DOHH2 (cell line): ENCODE data around the gene PACRG.

Source experiments
- H3F3A ChIP-seq: fragments of 200-600 bp; sonication (generic), shearing (Covaris generic); 2 replicates; pipeline ENCODE4 v1.6.0; 2016; ENCODE audit warnings: antibody characterized with exemption, mild to moderate bottlenecking; ENCODE audit not compliant: control insufficient read depth, insufficient read depth
- H3K27ac ChIP-seq: fragments of 200-600 bp; sonication (generic); 2 replicates; pipeline ENCODE4 v1.5.1; 2014; ENCODE audit warnings: low read depth, mild to moderate bottlenecking, low read length, moderate library complexity
- H3K27me3 ChIP-seq: fragments of 200-600 bp; sonication (generic); 2 replicates; pipeline ENCODE4 v1.6.1; 2014; ENCODE audit warnings: mild to moderate bottlenecking, low read length, mixed read lengths; ENCODE audit not compliant: control insufficient read depth
- H3K36me3 ChIP-seq: fragments of 200-600 bp; sonication (generic); 2 replicates; pipeline ENCODE4 v1.6.1; 2014; ENCODE audit warnings: mild to moderate bottlenecking, low read length, moderate library complexity, mixed read lengths; ENCODE audit not compliant: control insufficient read depth
- H3K4me1 ChIP-seq: fragments of 200-600 bp; sonication (generic); 2 replicates; pipeline ENCODE4 v1.6.1; 2014; ENCODE audit warnings: mild to moderate bottlenecking, low read length, mixed read lengths; ENCODE audit not compliant: control insufficient read depth
- H3K4me2 ChIP-seq: fragments of 200-600 bp; sonication (generic); 2 replicates; pipeline ENCODE4 v1.6.0; 2014; ENCODE audit warnings: mild to moderate bottlenecking, low read length, moderate library complexity
- H3K4me3 ChIP-seq: fragments of 200-600 bp; sonication (generic); 2 replicates; pipeline ENCODE4 v1.5.1; 2014; ENCODE audit warnings: mild to moderate bottlenecking, low read length, mixed read lengths
- H3K79me2 ChIP-seq: fragments of 200-600 bp; sonication (generic); 2 replicates; pipeline ENCODE4 v1.6.1; 2014; ENCODE audit warnings: mild to moderate bottlenecking, low read length, mixed read lengths; ENCODE audit not compliant: control insufficient read depth
- H3K9me2 ChIP-seq: fragments of 200-600 bp; sonication (generic); replicated peaks from 2 replicates; pipeline ENCODE4 v1.6.1; 2014; ENCODE audit warnings: mild to moderate bottlenecking, low read length, mixed read lengths; ENCODE audit not compliant: control insufficient read depth
- H3K9me3 ChIP-seq: fragments of 200-600 bp; sonication (generic); 2 replicates; pipeline ENCODE4 v1.6.1; 2014; ENCODE audit warnings: antibody characterized with exemption, low read length, mixed read lengths; ENCODE audit not compliant: control insufficient read depth, insufficient read depth
- H4K20me1 ChIP-seq: fragments of 200-600 bp; sonication (generic); 2 replicates; pipeline ENCODE4 v1.6.0; 2014; ENCODE audit warnings: low read depth, mild to moderate bottlenecking, antibody characterized with exemption, low read length, moderate library complexity; ENCODE audit not compliant: control insufficient read depth, insufficient read depth
- EZH2phosphoT487 ChIP-seq: fragments of 200-600 bp; sonication (generic); IDR thresholded peaks from 2 replicates; pipeline ENCODE4 v1.6.1; 2017; ENCODE audit warnings: borderline replicate concordance, mild to moderate bottlenecking, antibody characterized with exemption, low read length, moderate library complexity, mixed read lengths
- TF ChIP-seq, protein P1 (sequence below): fragments of 200-600 bp; sonication (generic); IDR thresholded peaks from one replicate; pipeline ENCODE4 v1.5.1; 2014; ENCODE audit warnings: antibody characterized with exemption, mild to moderate bottlenecking, low read depth, low read length; ENCODE audit not compliant: poor library complexity, severe bottlenecking

The PACRG gene

DNA sequence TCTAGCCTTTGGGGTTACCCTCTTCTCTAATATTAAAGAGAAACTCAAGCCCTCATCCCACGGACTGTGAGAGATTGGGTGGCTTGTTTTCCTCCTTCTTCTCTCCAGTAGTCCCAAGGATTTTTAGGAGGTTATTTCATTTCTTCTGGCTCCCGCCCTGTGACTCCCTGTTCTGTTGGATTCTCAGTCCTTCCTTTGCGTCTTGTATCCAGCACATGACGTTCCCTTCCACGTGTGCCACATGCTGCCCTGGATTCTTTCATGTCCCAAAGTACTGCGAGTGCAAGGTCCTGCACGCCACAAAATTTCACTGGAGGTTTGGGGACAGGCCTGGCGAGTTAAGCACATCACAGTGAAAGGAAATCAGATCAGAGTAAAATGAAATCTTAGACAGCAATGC, 213.4 kb downstream of the PACRG start:
- Histone ChIP-seq H3K4me1 (no peaks in the 10 kb centered on the region), H3K4me2 (no peak overlapping the region), H3K4me3 (no peak overlapping the region), H3K27me3 (no peaks in the 10 kb centered on the region), H3K9me2 (no peaks in the 10 kb centered on the region), H3F3A (no peaks in the 10 kb centered on the region), H3K79me2 (no peaks in the 10 kb centered on the region), H4K20me1 (no peaks in the 10 kb centered on the region), H3K9me3 (peaks cover 9% of the 10 kb centered on the region; the same call in 1 of the 2 replicates), H3K27ac (no peak overlapping the region), H3K36me3 (no peaks in the 10 kb centered on the region)
- TF ChIP-seq EZH2phosphoT487 = no peak
- TF ChIP-seq, protein P1, sequence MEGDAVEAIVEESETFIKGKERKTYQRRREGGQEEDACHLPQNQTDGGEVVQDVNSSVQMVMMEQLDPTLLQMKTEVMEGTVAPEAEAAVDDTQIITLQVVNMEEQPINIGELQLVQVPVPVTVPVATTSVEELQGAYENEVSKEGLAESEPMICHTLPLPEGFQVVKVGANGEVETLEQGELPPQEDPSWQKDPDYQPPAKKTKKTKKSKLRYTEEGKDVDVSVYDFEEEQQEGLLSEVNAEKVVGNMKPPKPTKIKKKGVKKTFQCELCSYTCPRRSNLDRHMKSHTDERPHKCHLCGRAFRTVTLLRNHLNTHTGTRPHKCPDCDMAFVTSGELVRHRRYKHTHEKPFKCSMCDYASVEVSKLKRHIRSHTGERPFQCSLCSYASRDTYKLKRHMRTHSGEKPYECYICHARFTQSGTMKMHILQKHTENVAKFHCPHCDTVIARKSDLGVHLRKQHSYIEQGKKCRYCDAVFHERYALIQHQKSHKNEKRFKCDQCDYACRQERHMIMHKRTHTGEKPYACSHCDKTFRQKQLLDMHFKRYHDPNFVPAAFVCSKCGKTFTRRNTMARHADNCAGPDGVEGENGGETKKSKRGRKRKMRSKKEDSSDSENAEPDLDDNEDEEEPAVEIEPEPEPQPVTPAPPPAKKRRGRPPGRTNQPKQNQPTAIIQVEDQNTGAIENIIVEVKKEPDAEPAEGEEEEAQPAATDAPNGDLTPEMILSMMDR = no peak

DNA sequence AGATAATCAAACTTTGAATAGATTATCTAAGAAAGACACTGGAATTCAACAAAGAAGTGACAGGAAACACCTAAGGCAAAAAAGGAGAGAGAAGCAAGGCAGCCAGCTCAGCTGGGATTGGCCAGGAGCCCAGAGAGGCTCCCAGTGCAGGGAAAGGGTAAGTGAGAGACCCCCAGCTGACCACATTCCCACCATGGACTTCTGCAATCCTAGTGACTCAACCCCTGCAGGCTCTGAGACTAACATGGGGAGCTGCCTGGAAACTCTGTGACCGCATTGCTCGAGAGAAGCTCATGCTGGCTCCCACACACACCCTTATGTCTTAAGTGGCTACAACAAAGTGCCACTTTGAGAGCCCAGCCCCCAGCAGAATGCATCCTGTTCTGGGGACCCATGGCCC, 215.1 kb downstream of the PACRG start:
- no peaks in the 10 kb centered on the region for H3K27me3 ChIP-seq
- H4K20me1 ChIP-seq = no peaks in the 10 kb centered on the region
- H3K27ac ChIP-seq = no peak overlapping the region
- no peaks in the 10 kb centered on the region for H3K4me1 ChIP-seq
- peaks cover 9% of the 10 kb centered on the region; the same call in 1 of the 2 replicates for H3K9me3 ChIP-seq
- H3K4me2 ChIP-seq = no peak overlapping the region
- no peaks in the 10 kb centered on the region for H3K9me2 ChIP-seq
- H3F3A ChIP-seq = no peaks in the 10 kb centered on the region
- no peaks in the 10 kb centered on the region for H3K36me3 ChIP-seq
- no peak for TF ChIP-seq EZH2phosphoT487
- TF ChIP-seq, protein P1 = no peak
- no peak overlapping the region for H3K4me3 ChIP-seq
- no peaks in the 10 kb centered on the region for H3K79me2 ChIP-seq

DNA sequence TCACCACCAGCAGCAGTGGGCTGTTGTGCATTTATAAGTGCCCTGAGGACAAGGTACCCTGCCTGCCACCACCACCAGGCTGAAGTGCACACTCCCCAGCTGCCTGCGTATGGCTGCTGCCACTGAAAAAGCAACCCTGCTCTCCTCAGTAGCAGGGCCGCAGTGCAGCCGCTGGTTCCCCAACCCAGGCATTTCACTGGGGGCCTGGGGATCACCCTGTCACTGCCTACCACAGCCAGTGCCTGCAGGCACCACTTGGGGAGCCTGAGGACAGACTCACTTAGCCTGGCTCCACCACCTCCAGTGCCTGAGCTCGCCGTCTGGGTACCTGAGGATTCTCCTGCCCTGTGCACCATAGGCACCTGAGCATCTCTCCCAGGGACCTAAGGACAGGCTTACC, 215.6 kb downstream of the PACRG start:
- Histone ChIP-seq H3K4me2 (no peak overlapping the region), H3K4me3 (no peak overlapping the region), H3K9me3 (peaks cover 9% of the 10 kb centered on the region; the same call in 1 of the 2 replicates), H3K36me3 (no peaks in the 10 kb centered on the region), H3K27me3 (no peaks in the 10 kb centered on the region), H4K20me1 (no peaks in the 10 kb centered on the region), H3K9me2 (no peaks in the 10 kb centered on the region), H3K79me2 (no peaks in the 10 kb centered on the region), H3F3A (no peaks in the 10 kb centered on the region), H3K27ac (no peak overlapping the region), H3K4me1 (no peaks in the 10 kb centered on the region)
- TF ChIP-seq EZH2phosphoT487 = no peak
- TF ChIP-seq, protein P1 = no peak
